Esophagus (tissue), 2 donors: ENCODE results near the gene IQSEC1. TPM values are rescaled to one million over a fixed set of nuclear protein-coding genes. Genes with fewer than 3 reads are reported as not detected.

Source experiments
- H3K27ac ChIP-seq, 2 donors: one replicate each; pipeline ENCODE4 v1.5.1; 2013; ENCODE audit warnings: low read depth in 2 of 2, mild to moderate bottlenecking in 2 of 2, inconsistent platforms in 1 of 2, low read length in 1 of 2, moderate library complexity in 1 of 2
- H3K27me3 ChIP-seq, 2 donors: one replicate each; pipeline ENCODE4 v1.6.1; 2013; ENCODE audit warnings: low read length in 2 of 2, control low read depth in 1 of 2, mild to moderate bottlenecking in 1 of 2; ENCODE audit not compliant: insufficient read depth in 2 of 2, control insufficient read depth in 1 of 2
- H3K36me3 ChIP-seq, 2 donors: one replicate each; pipeline ENCODE4 v1.6.1; 2013; ENCODE audit warnings: low read length in 1 of 2; ENCODE audit not compliant: control insufficient read depth in 2 of 2, insufficient read depth in 2 of 2
- H3K4me1 ChIP-seq, 2 donors: one replicate each; pipeline ENCODE4 v1.6.1; 2013; ENCODE audit warnings: low read length in 1 of 2; ENCODE audit not compliant: control insufficient read depth in 2 of 2, insufficient read depth in 2 of 2
- H3K4me3 ChIP-seq, 2 donors: one replicate each; pipeline ENCODE4 v1.5.1; 2013; ENCODE audit warnings: low read length in 2 of 2, mild to moderate bottlenecking in 2 of 2, low read depth in 1 of 2, moderate library complexity in 1 of 2
- H3K9me3 ChIP-seq, 2 donors: one replicate each; pipeline ENCODE4 v1.6.1; 2013; ENCODE audit warnings: mild to moderate bottlenecking in 2 of 2, low read depth in 1 of 2, low read length in 1 of 2, moderate library complexity in 1 of 2; ENCODE audit not compliant: control insufficient read depth in 2 of 2, insufficient read depth in 1 of 2
- WGBS, 2 donors: extraction: QIAGEN DNeasy Blood & Tissue Kit; methylation state at CpG; one replicate each; pipeline ENCODE4 v1.1.7; 2013; 5-methylcytosine and 5-hydroxymethylcytosine counted together
- polyA plus RNA-seq, 2 donors: library from polyadenylated mRNA; stranded (reverse); fragments of 200-250 nt; gene quantifications; one replicate each; pipeline ENCODE4 v1.2.3, GENCODE V29; 2013
- donor health status: healthy with polysubstance abuse.
- donor health status: Bipolar disorder and iron deficiency.

Gene IQSEC1
- polyA plus RNA-seq, 2 donors: 4.1 to 5.2 TPM

- Histone ChIP-seq H3K9me3 (no peaks in the 10 kb centered on the region), H3K4me1 (no peaks in the 10 kb centered on the region), H3K27me3 (no peaks in the 10 kb centered on the region), H3K27ac (no peak overlapping the region), H3K36me3 (peaks cover 11 to 41% of the 10 kb centered on the region in 2 donors), H3K4me3 (no peak overlapping the region)
- WGBS, 2 donors: 91 to 96% methylated on average over 7 to 8 of the region's 8 CpGs
These were observed 162.7 kb downstream of the IQSEC1 start for GRCh38 chr3:12910356-12911099.

- H3K4me3 ChIP-seq: no peak overlapping the region
- WGBS, 2 donors: 92 to 94% methylated on average over 7 of the region's 7 CpGs
- peaks cover 11 to 39% of the 10 kb centered on the region in 2 donors for H3K36me3 ChIP-seq
- no peak overlapping the region for H3K27ac ChIP-seq
- H3K27me3 ChIP-seq: no peaks in the 10 kb centered on the region
- no peaks in the 10 kb centered on the region for H3K4me1 ChIP-seq
- H3K9me3 ChIP-seq: no peaks in the 10 kb centered on the region
These were observed 163.5 kb downstream of the IQSEC1 start for GRCh38 chr3:12909710-12910109.

GRCh38 chr3:12908859-12909258 lies 164.4 kb downstream of the IQSEC1 start:
- H3K4me1 ChIP-seq: no peaks in the 10 kb centered on the region
- no peak overlapping the region for H3K4me3 ChIP-seq
- WGBS, 2 donors: 93% methylated on average over 7 of the region's 7 CpGs
- no peaks in the 10 kb centered on the region for H3K27me3 ChIP-seq
- no peaks in the 10 kb centered on the region for H3K9me3 ChIP-seq
- peaks cover 11 to 40% of the 10 kb centered on the region in 2 donors for H3K36me3 ChIP-seq
- no peak overlapping the region for H3K27ac ChIP-seq

GRCh38 chr3:12908136-12908730 lies 165.0 kb downstream of the IQSEC1 start:
- 94 to 95% methylated on average over 28 of the region's 28 CpGs for WGBS, 2 donors
- H3K27ac ChIP-seq: no peak overlapping the region
- no peaks in the 10 kb centered on the region for H3K27me3 ChIP-seq
- peaks cover 11 to 40% of the 10 kb centered on the region in 2 donors for H3K36me3 ChIP-seq
- no peaks in the 10 kb centered on the region for H3K9me3 ChIP-seq
- no peaks in the 10 kb centered on the region for H3K4me1 ChIP-seq
- no peak overlapping the region for H3K4me3 ChIP-seq

DNA sequence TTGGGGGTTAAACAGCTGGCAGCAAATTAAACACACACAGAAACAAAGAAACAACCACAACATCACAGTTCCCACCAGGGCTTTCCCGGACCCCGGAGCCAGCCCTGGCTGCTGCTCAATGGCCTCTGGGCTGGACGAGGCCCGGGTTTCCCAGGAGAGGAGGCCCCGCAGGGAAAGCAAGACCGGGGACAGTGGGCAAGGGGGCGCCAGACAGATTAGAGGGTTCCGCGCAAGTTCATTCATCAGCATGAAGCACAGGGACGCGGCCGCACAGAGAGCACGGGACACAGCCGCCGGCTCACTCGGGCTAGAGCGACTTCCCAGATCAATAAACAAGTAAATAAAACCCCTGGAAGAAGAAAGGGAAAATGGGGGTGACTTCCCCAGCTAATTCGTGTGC lies 165.5 kb downstream of the IQSEC1 start:
- H3K27ac ChIP-seq: no peak overlapping the region
- no peaks in the 10 kb centered on the region for H3K9me3 ChIP-seq
- WGBS, 2 donors: 88 to 89% methylated on average over 18 of the region's 18 CpGs
- H3K4me1 ChIP-seq: no peaks in the 10 kb centered on the region
- H3K27me3 ChIP-seq: no peaks in the 10 kb centered on the region
- peaks cover 11 to 41% of the 10 kb centered on the region in 2 donors for H3K36me3 ChIP-seq
- H3K4me3 ChIP-seq: no peak overlapping the region

GRCh38 chr3:12907296-12907695 lies 165.9 kb downstream of the IQSEC1 start:
- H3K27me3 ChIP-seq: no peaks in the 10 kb centered on the region

GRCh38 chr3:12906916-12907290 lies 166.3 kb downstream of the IQSEC1 start:
- WGBS, 2 donors: 66 to 71% methylated on average over 5 of the region's 5 CpGs
- Histone ChIP-seq H3K4me3 (no peak overlapping the region), H3K27ac (no peak overlapping the region), H3K9me3 (no peaks in the 10 kb centered on the region), H3K27me3 (no peaks in the 10 kb centered on the region), H3K36me3 (peaks cover 11 to 39% of the 10 kb centered on the region in 2 donors), H3K4me1 (no peaks in the 10 kb centered on the region)

More at GRCh38 chr3:12907296-12907695, 165.9 kb downstream of the IQSEC1 start:
- Histone ChIP-seq H3K4me1 (no peaks in the 10 kb centered on the region), H3K4me3 (no peak overlapping the region), H3K27ac (no peak overlapping the region), H3K9me3 (no peaks in the 10 kb centered on the region), H3K36me3 (peaks cover 11 to 43% of the 10 kb centered on the region in 2 donors)
- 88 to 89% methylated on average over 16 of the region's 16 CpGs for WGBS, 2 donors

DNA sequence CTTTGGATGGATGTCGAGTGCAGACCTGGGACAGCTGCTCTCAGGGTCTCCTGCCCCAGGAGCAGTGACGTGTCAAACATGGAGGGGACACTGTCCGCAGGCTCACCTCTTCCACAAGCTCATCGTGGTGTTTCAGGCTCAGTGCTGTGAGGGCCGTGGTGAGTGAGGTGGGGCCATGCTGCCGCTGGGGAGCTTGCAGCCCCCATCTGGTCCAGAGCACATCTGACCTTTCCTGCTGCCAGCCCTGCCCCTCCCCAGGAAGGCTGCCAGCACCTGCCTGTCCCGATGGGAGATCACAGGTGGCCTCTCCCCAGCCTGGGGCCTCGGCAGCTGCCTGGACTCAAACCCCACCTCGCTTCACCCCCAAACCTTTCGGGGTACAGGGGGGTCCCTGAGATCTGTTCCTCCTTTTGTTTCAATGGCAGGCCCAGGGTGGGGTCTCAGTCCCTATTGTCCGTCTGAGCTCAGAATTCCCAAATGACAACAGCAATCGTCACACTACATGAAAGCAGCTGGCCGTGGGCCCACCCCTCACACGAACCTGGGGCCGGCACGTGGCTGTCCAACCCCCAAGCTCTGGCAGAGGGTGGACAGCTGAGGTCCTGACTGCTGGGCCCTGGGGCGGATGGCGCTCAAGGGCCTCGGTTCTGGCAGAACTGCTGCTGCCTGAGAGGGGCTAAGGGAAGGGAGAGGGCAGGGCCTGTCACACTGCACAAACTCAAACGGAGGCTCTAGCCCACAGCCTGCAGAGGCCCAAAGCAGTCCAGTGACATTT lies 166.9 kb downstream of the IQSEC1 start:
- WGBS, 2 donors: 84 to 89% methylated on average over 20 of the region's 20 CpGs
- Histone ChIP-seq H3K27me3 (no peaks in the 10 kb centered on the region), H3K4me3 (no peak overlapping the region), H3K27ac (no peak overlapping the region), H3K9me3 (no peaks in the 10 kb centered on the region), H3K36me3 (peaks cover 9 to 34% of the 10 kb centered on the region in 2 donors), H3K4me1 (no peaks in the 10 kb centered on the region)

- 87 to 90% methylated on average over 21 of the region's 21 CpGs for WGBS, 2 donors
- H3K27ac ChIP-seq: no peak overlapping the region
These were observed 167.7 kb downstream of the IQSEC1 start for GRCh38 chr3:12905316-12906071.

More at GRCh38 chr3:12905316-12906071, 167.7 kb downstream of the IQSEC1 start:
- no peaks in the 10 kb centered on the region for H3K9me3 ChIP-seq
- H3K27me3 ChIP-seq: no peaks in the 10 kb centered on the region
- no peak overlapping the region for H3K4me3 ChIP-seq
- H3K36me3 ChIP-seq: peaks cover 6 to 30% of the 10 kb centered on the region in 2 donors
- H3K4me1 ChIP-seq: no peaks in the 10 kb centered on the region
